ENCODE results near the gene NRXN3.
"Not testable (repeated sequence)": the region's sequence is repeated elsewhere in the genome, so short reads cannot be mapped to it uniquely, and the experiment has no call there.

Gene NRXN3

GRCh38 chr14:78561074-78561473, 390.9 kb downstream of the NRXN3 start:
- H3K27me3 ChIP-seq (replicated peaks; ENCODE audit: control insufficient read depth, insufficient read depth, low read length): no peaks in the 10 kb centered on the region

GRCh38 chr14:78566026-78566858, 396.1 kb downstream of the NRXN3 start:
- Histone ChIP-seq H3K36me3 (ENCODE audit: control insufficient read depth, insufficient read depth, low read length) (no peaks in the 10 kb centered on the region), H3K27me3 (replicated peaks; ENCODE audit: control insufficient read depth, insufficient read depth, low read length) (no peaks in the 10 kb centered on the region), H3K4me3 (replicated peaks; ENCODE audit: low read depth, low read length) (no peak overlapping the region)
- TF ChIP-seq, protein P1, sequence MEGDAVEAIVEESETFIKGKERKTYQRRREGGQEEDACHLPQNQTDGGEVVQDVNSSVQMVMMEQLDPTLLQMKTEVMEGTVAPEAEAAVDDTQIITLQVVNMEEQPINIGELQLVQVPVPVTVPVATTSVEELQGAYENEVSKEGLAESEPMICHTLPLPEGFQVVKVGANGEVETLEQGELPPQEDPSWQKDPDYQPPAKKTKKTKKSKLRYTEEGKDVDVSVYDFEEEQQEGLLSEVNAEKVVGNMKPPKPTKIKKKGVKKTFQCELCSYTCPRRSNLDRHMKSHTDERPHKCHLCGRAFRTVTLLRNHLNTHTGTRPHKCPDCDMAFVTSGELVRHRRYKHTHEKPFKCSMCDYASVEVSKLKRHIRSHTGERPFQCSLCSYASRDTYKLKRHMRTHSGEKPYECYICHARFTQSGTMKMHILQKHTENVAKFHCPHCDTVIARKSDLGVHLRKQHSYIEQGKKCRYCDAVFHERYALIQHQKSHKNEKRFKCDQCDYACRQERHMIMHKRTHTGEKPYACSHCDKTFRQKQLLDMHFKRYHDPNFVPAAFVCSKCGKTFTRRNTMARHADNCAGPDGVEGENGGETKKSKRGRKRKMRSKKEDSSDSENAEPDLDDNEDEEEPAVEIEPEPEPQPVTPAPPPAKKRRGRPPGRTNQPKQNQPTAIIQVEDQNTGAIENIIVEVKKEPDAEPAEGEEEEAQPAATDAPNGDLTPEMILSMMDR (IDR thresholded peaks at IDR 0.05; ENCODE audit: insufficient read depth, low read length, poor library complexity, severe bottlenecking): peak; percentile 77
- DNase-seq (ENCODE audit: extremely low read depth, insufficient read length): peak; percentile 36

More at GRCh38 chr14:78561074-78561473, 390.9 kb downstream of the NRXN3 start:
- H3K36me3 ChIP-seq (ENCODE audit: control insufficient read depth, insufficient read depth, low read length): no peaks in the 10 kb centered on the region
- no peak for DNase-seq (ENCODE audit: extremely low read depth, insufficient read length)
- no peak overlapping the region for H3K4me3 ChIP-seq (replicated peaks; ENCODE audit: low read depth, low read length)
- TF ChIP-seq, protein P1 (IDR thresholded peaks at IDR 0.05; ENCODE audit: insufficient read depth, low read length, poor library complexity, severe bottlenecking): no peak

GRCh38 chr14:78566859-78567172, 396.6 kb downstream of the NRXN3 start:
- DNase-seq (ENCODE audit: extremely low read depth, insufficient read length): no peak
- TF ChIP-seq, protein P1 (IDR thresholded peaks at IDR 0.05; ENCODE audit: insufficient read depth, low read length, poor library complexity, severe bottlenecking): no peak
- H3K27me3 ChIP-seq (replicated peaks; ENCODE audit: control insufficient read depth, insufficient read depth, low read length): no peaks in the 10 kb centered on the region
- no peak overlapping the region for H3K4me3 ChIP-seq (replicated peaks; ENCODE audit: low read depth, low read length)
- no peaks in the 10 kb centered on the region for H3K36me3 ChIP-seq (ENCODE audit: control insufficient read depth, insufficient read depth, low read length)

DNA sequence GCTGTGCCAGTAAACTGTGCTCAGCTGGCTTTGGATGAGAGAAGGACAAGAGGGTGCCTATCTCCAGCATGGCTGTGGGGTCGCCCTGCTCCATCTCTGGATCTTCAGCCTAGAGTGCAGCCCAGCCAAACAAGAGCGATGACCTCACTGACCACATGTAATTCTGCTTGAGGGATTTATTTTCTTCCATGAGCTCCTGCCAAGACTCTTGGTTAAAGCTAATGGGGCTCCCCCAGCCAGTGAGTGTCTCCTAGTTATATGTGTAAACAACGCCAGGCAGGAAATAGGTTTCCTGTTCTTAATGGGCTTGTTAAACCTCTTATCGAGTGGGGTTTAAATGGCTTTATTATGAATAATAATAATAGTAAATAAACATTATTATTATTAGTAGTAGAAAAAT, 397.2 kb downstream of the NRXN3 start:
- no peak overlapping the region for H3K4me3 ChIP-seq (replicated peaks; ENCODE audit: low read depth, low read length)
- no peaks in the 10 kb centered on the region for H3K36me3 ChIP-seq (ENCODE audit: control insufficient read depth, insufficient read depth, low read length)
- DNase-seq (ENCODE audit: extremely low read depth, insufficient read length): no peak
- H3K27me3 ChIP-seq (replicated peaks; ENCODE audit: control insufficient read depth, insufficient read depth, low read length): no peaks in the 10 kb centered on the region
- TF ChIP-seq, protein P1 (IDR thresholded peaks at IDR 0.05; ENCODE audit: insufficient read depth, low read length, poor library complexity, severe bottlenecking): no peak

DNA sequence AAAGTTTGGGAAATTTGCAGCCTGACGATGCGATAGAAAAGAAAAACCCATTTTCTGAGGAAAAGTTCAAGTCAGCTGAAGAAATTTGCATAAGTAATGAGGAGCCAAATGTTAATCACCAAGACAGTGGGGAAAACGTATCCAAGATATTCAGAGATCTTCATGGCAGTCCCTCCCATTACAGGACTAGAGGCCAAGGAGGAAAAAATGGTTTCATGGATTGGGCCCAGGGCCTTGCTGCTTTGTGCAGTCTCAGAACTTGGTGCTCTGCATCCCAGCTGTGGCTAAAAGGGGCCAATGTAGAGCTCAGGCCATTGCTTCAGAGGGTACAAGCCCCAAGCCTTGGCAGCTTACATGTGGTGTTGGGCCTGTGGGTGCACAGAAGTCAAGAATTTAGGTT, 403.6 kb downstream of the NRXN3 start:
- DNase-seq (ENCODE audit: extremely low read depth, insufficient read length); H3K27me3 ChIP-seq (replicated peaks; ENCODE audit: control insufficient read depth, insufficient read depth, low read length); H3K4me3 ChIP-seq (replicated peaks; ENCODE audit: low read depth, low read length); H3K36me3 ChIP-seq (ENCODE audit: control insufficient read depth, insufficient read depth, low read length): not testable (repeated sequence)

DNA sequence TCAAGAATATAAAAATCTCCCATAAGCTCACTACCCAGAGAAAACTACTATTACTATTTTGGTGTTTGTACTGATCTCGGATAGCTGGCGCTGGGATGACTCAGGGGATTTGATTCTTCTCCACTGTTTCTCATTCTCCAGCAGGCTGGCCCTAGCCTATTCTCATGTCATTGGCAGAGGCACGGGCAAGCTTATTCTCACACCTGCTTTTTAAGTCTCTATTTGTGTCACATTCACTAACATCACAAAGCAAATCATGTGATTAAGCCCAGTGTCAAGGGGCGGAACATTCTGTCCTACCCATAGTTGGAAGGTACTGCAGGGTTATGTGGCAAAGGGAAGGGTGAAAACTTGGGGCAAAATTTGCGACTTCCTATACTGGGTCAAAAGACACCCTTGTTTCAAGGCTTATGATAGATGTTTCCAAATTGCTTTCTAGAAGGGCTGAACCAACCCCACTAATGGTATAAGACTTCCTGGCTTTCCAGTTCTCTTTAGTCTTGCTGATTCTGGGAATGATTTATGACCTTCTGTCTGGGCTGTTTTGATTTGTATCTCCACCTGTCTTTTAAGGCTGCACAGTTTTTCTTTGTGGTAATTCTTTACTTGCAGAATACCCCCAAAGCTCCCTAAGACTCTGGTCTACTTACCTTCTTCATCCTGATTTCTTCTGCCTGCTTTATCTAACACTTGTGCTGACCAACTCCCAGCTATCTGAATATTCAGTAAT, 406.4 kb downstream of the NRXN3 start:
- TF ChIP-seq, protein P1 (IDR thresholded peaks at IDR 0.05; ENCODE audit: insufficient read depth, low read length, poor library complexity, severe bottlenecking): no peak
- Histone ChIP-seq H3K27me3 (replicated peaks; ENCODE audit: control insufficient read depth, insufficient read depth, low read length) (no peaks in the 10 kb centered on the region; the same call in 1 of the 2 replicates), H3K36me3 (ENCODE audit: control insufficient read depth, insufficient read depth, low read length) (no peaks in the 10 kb centered on the region), H3K4me3 (replicated peaks; ENCODE audit: low read depth, low read length) (no peak overlapping the region)
- DNase-seq (ENCODE audit: extremely low read depth, insufficient read length): no peak

All from GM06990 (cell line).